ENCODE results near the gene SLC13A5. TPM values are rescaled to one million over a fixed set of nuclear protein-coding genes. Genes with fewer than 3 reads are reported as not detected.
A peak's percentile ranks its signal among the peaks of the same experiment; 100 is the strongest.
"Not testable (repeated sequence)": the region's sequence is repeated elsewhere in the genome, so short reads cannot be mapped to it uniquely, and the experiment has no call there.

The SLC13A5 gene
- total RNA-seq: not detected

GRCh38 chr17:6713130-6713917, at the start of gene SLC13A5:
Gene SLC13A5 (minus strand): TSS chr17:6713369. CDS start chr17:6713333, 36 bp downstream.
- Mint-ChIP-seq H3K36me3 (no peaks in the 10 kb centered on the region), H3K9me3 (peaks cover 9% of the 10 kb centered on the region), H3K27ac (no peak within 1 kb of the TSS), H3K27me3 (peaks cover 82% of the 10 kb centered on the region), H3K4me1 (peaks cover 12% of the 10 kb centered on the region), H3K4me3 (peak within 1 kb of the TSS; percentile 69)
- peak; percentile 40 for DNase-seq

- Mint-ChIP-seq H3K4me1 (peaks cover 13% of the 10 kb centered on the region), H3K27ac (no peak overlapping the region), H3K27me3 (no peaks in the 10 kb centered on the region), H3K36me3 (peaks cover 66% of the 10 kb centered on the region), H3K9me3 (peaks cover 14% of the 10 kb centered on the region), H3K4me3 (no peak overlapping the region)
- DNase-seq: no peak
These were observed 48.6 kb upstream of the SLC13A5 start for GRCh38 chr17:6761779-6762178.

GRCh38 chr17:6757747-6758146, 44.6 kb upstream of the SLC13A5 start:
- Mint-ChIP-seq H3K27ac (peak overlapping the region; percentile 36), H3K4me3 (peak overlapping the region; percentile 49), H3K9me3 (no peaks in the 10 kb centered on the region), H3K4me1 (peaks cover 38% of the 10 kb centered on the region), H3K36me3 (peaks cover 33% of the 10 kb centered on the region), H3K27me3 (no peaks in the 10 kb centered on the region)
- DNase-seq: no peak

GRCh38 chr17:6756425-6757031, 43.4 kb upstream of the SLC13A5 start:
- H3K36me3 Mint-ChIP-seq: peaks cover 23% of the 10 kb centered on the region
- H3K27me3 Mint-ChIP-seq: no peaks in the 10 kb centered on the region
- H3K9me3 Mint-ChIP-seq: no peaks in the 10 kb centered on the region
- peak overlapping the region; percentile 95 for H3K27ac Mint-ChIP-seq
- peak overlapping the region; percentile 88 for H3K4me3 Mint-ChIP-seq
- DNase-seq: no peak
- peaks cover 48% of the 10 kb centered on the region for H3K4me1 Mint-ChIP-seq

GRCh38 chr17:6755731-6756184, 42.6 kb upstream of the SLC13A5 start, which contains the start of gene XAF1:
Gene XAF1 (plus strand): TSS chr17:6756046. CDS start chr17:6756079, 33 bp downstream.
- H3K4me1 Mint-ChIP-seq: peaks cover 48% of the 10 kb centered on the region

GRCh38 chr17:6755281-6755680, 42.1 kb upstream of the SLC13A5 start:
- peak overlapping the region; percentile 88 for H3K4me3 Mint-ChIP-seq
- H3K36me3 Mint-ChIP-seq: peaks cover 15% of the 10 kb centered on the region
- H3K27me3 Mint-ChIP-seq: no peaks in the 10 kb centered on the region
- no peaks in the 10 kb centered on the region for H3K9me3 Mint-ChIP-seq
- DNase-seq: no peak
- peak overlapping the region; percentile 95 for H3K27ac Mint-ChIP-seq
- peaks cover 48% of the 10 kb centered on the region for H3K4me1 Mint-ChIP-seq

More at GRCh38 chr17:6755731-6756184, 42.6 kb upstream of the SLC13A5 start, which contains the start of gene XAF1:
- H3K27me3 Mint-ChIP-seq: no peaks in the 10 kb centered on the region
- peak; percentile 62 for DNase-seq
- peak within 1 kb of the TSS; percentile 88 for H3K4me3 Mint-ChIP-seq
- H3K36me3 Mint-ChIP-seq: peaks cover 20% of the 10 kb centered on the region
- H3K27ac Mint-ChIP-seq: peak within 1 kb of the TSS; percentile 95
- H3K9me3 Mint-ChIP-seq: no peaks in the 10 kb centered on the region

- no peak for DNase-seq
- Mint-ChIP-seq H3K9me3 (peaks cover 5% of the 10 kb centered on the region), H3K27ac (peak overlapping the region; percentile 83), H3K4me3 (no peak overlapping the region), H3K27me3 (no peaks in the 10 kb centered on the region), H3K36me3 (peaks cover 11% of the 10 kb centered on the region), H3K4me1 (peaks cover 48% of the 10 kb centered on the region)
These were observed 40.4 kb upstream of the SLC13A5 start for GRCh38 chr17:6753546-6753945.

GRCh38 chr17:6753006-6753445, 39.9 kb upstream of the SLC13A5 start:
- peak overlapping the region; percentile 19 for H3K4me3 Mint-ChIP-seq
- peak; percentile 52 for DNase-seq
- H3K27ac Mint-ChIP-seq: peak overlapping the region; percentile 83
- peaks cover 6% of the 10 kb centered on the region for H3K36me3 Mint-ChIP-seq
- H3K27me3 Mint-ChIP-seq: no peaks in the 10 kb centered on the region
- peaks cover 45% of the 10 kb centered on the region for H3K4me1 Mint-ChIP-seq
- peaks cover 5% of the 10 kb centered on the region for H3K9me3 Mint-ChIP-seq

- Mint-ChIP-seq H3K4me3 (no peak overlapping the region), H3K27ac (peak overlapping the region; percentile 83), H3K36me3 (peaks cover 4% of the 10 kb centered on the region), H3K27me3 (no peaks in the 10 kb centered on the region), H3K4me1 (peaks cover 39% of the 10 kb centered on the region), H3K9me3 (peaks cover 5% of the 10 kb centered on the region)
- DNase-seq: no peak
These were observed 39.1 kb upstream of the SLC13A5 start for GRCh38 chr17:6752068-6752909.

GRCh38 chr17:6749519-6749918, 36.4 kb upstream of the SLC13A5 start:
- Mint-ChIP-seq H3K27ac (no peak overlapping the region), H3K27me3 (peaks cover 5% of the 10 kb centered on the region)
- no peak for DNase-seq

GRCh38 chr17:6748617-6749016, 35.4 kb upstream of the SLC13A5 start:
- peaks cover 18% of the 10 kb centered on the region for H3K4me1 Mint-ChIP-seq
- H3K9me3 Mint-ChIP-seq: peaks cover 5% of the 10 kb centered on the region
- DNase-seq: no peak
- no peak overlapping the region for H3K27ac Mint-ChIP-seq
- peaks cover 5% of the 10 kb centered on the region for H3K27me3 Mint-ChIP-seq
- no peak overlapping the region for H3K4me3 Mint-ChIP-seq
- no peaks in the 10 kb centered on the region for H3K36me3 Mint-ChIP-seq

More at GRCh38 chr17:6749519-6749918, 36.4 kb upstream of the SLC13A5 start:
- Mint-ChIP-seq H3K36me3 (no peaks in the 10 kb centered on the region), H3K9me3 (peaks cover 5% of the 10 kb centered on the region), H3K4me1 (peaks cover 21% of the 10 kb centered on the region), H3K4me3 (no peak overlapping the region)

- H3K4me3 Mint-ChIP-seq, H3K4me1 Mint-ChIP-seq, DNase-seq, H3K36me3 Mint-ChIP-seq, H3K9me3 Mint-ChIP-seq, H3K27ac Mint-ChIP-seq: not testable (repeated sequence)
- peaks cover 14% of the 10 kb centered on the region for H3K27me3 Mint-ChIP-seq
These were observed 33.5 kb upstream of the SLC13A5 start for GRCh38 chr17:6746665-6747064.

- H3K9me3 Mint-ChIP-seq: no peaks in the 10 kb centered on the region
- H3K27ac Mint-ChIP-seq: no peak overlapping the region
- H3K27me3 Mint-ChIP-seq: peaks cover 9% of the 10 kb centered on the region
- no peaks in the 10 kb centered on the region for H3K4me1 Mint-ChIP-seq
- no peak for DNase-seq
- H3K36me3 Mint-ChIP-seq: no peaks in the 10 kb centered on the region
- H3K4me3 Mint-ChIP-seq: no peak overlapping the region
These were observed 16.4 kb upstream of the SLC13A5 start for GRCh38 chr17:6729531-6729930.

- no peak overlapping the region for H3K4me3 Mint-ChIP-seq
- no peak for DNase-seq
- H3K9me3 Mint-ChIP-seq: no peaks in the 10 kb centered on the region
- no peaks in the 10 kb centered on the region for H3K36me3 Mint-ChIP-seq
- H3K4me1 Mint-ChIP-seq: no peaks in the 10 kb centered on the region
- no peak overlapping the region for H3K27ac Mint-ChIP-seq
- H3K27me3 Mint-ChIP-seq: peaks cover 31% of the 10 kb centered on the region
These were observed 10.8 kb upstream of the SLC13A5 start for GRCh38 chr17:6724009-6724408.

GRCh38 chr17:6721744-6722143, 8.6 kb upstream of the SLC13A5 start:
- Mint-ChIP-seq H3K27me3 (peaks cover 42% of the 10 kb centered on the region), H3K4me1 (no peaks in the 10 kb centered on the region), H3K4me3 (no peak overlapping the region), H3K9me3 (peaks cover 2% of the 10 kb centered on the region), H3K36me3 (no peaks in the 10 kb centered on the region), H3K27ac (no peak overlapping the region)
- no peak for DNase-seq

All from activated naive CD8-positive, alpha-beta T cell treated with anti-CD3 and anti-CD28 coated beads for 36 hours (primary cell).